GM12878 (cell line): ENCODE results near the gene PIP4K2B. TPM values are rescaled to one million over a fixed set of nuclear protein-coding genes. Genes with fewer than 3 reads are reported as not detected.

Experiments used
- ASH2L ChIP-seq: fragments of 300-600, 200-600 bp; sonication (generic); IDR thresholded peaks from 2 replicates; pipeline ENCODE4 v1.6.1; 2017; ENCODE audit warnings: low read depth, mild to moderate bottlenecking, borderline replicate concordance
- BMI1 ChIP-seq: fragments of 450-650 bp; IDR thresholded peaks from 2 replicates; pipeline ENCODE4 v1.6.1; 2016; ENCODE audit warnings: mild to moderate bottlenecking, moderate library complexity, borderline replicate concordance
- CBFB ChIP-seq: IDR thresholded peaks from 2 replicates; pipeline ENCODE4 v1.6.1; 2016; ENCODE audit warnings: antibody characterized with exemption, low read depth
- CEBPB ChIP-seq, 2 experiments: fragments of 150-350 bp in 1 of 2; IDR thresholded peaks; 2 replicates each; pipeline ENCODE4 v1.6.1; 2012 to 2014; ENCODE audit warnings: low read depth in 2 of 2, low read length in 2 of 2, borderline replicate concordance in 1 of 2, inconsistent platforms in 1 of 2
- CHD2 ChIP-seq: IDR thresholded peaks from 2 replicates; pipeline ENCODE4 v1.6.1; 2011; ENCODE audit warnings: low read depth, low read length, improper control_type of control experiment, borderline replicate concordance
- CUX1 ChIP-seq: IDR thresholded peaks from 2 replicates; pipeline ENCODE4 v1.6.1; 2012; ENCODE audit warnings: improper control_type of control experiment, low read depth, low read length; ENCODE audit not compliant: insufficient replicate concordance
- ELK1 ChIP-seq: IDR thresholded peaks from 2 replicates; pipeline ENCODE4 v1.6.1; 2012; ENCODE audit warnings: low read depth, low read length, improper control_type of control experiment
- ESRRA ChIP-seq: IDR thresholded peaks from 2 replicates; pipeline ENCODE4 v1.6.1; 2012; ENCODE audit warnings: mild to moderate bottlenecking, low read length, improper control_type of control experiment
- FOXK2 ChIP-seq: fragments of 450-650 bp; IDR thresholded peaks from 2 replicates; pipeline ENCODE4 v1.6.1; 2017; ENCODE audit warnings: mild to moderate bottlenecking, moderate library complexity
- HDAC2 ChIP-seq: fragments of 200-600 bp; sonication (generic); IDR thresholded peaks from 2 replicates; pipeline ENCODE4 v1.6.1; 2017
- IKZF1 ChIP-seq: fragments of 450-650 bp; conservative IDR thresholded peaks from 2 replicates; pipeline ENCODE4 v1.6.1; 2017; ENCODE audit warnings: antibody characterized with exemption, mild to moderate bottlenecking
- JUND ChIP-seq: IDR thresholded peaks from 2 replicates; pipeline ENCODE4 v1.6.1; 2012; ENCODE audit warnings: low read depth, mild to moderate bottlenecking, low read length, improper control_type of control experiment, moderate library complexity
- NKRF ChIP-seq: fragments of 450-650 bp; conservative IDR thresholded peaks from 2 replicates; pipeline ENCODE4 v1.6.1; 2017; ENCODE audit warnings: mild to moderate bottlenecking, moderate library complexity
- NR2C1 ChIP-seq: fragments of 450-650 bp; IDR thresholded peaks from 2 replicates; pipeline ENCODE4 v1.6.1; 2017; ENCODE audit warnings: antibody characterized with exemption, mild to moderate bottlenecking, moderate library complexity
- PAX5 ChIP-seq: IDR thresholded peaks from 2 replicates; pipeline ENCODE4 v1.6.1; 2011; ENCODE audit warnings: low read depth, low read length, borderline replicate concordance
- PML ChIP-seq: IDR thresholded peaks from 2 replicates; pipeline ENCODE4 v1.6.1; 2012; ENCODE audit warnings: low read length, inconsistent platforms
- POLR2AphosphoS5 ChIP-seq: IDR thresholded peaks from 2 replicates; pipeline ENCODE4 v1.6.1; 2011; ENCODE audit warnings: mild to moderate bottlenecking, low read length, inconsistent platforms
- RCOR1 ChIP-seq: conservative IDR thresholded peaks from 2 replicates; pipeline ENCODE4 v1.6.1; 2012; ENCODE audit warnings: low read depth, low read length, improper control_type of control experiment
- SIN3A ChIP-seq: IDR thresholded peaks from 2 replicates; pipeline ENCODE4 v1.6.1; 2012; ENCODE audit warnings: low read depth, low read length, improper control_type of control experiment
- SREBF1 ChIP-seq: IDR thresholded peaks from 2 replicates; pipeline ENCODE4 v1.6.1; 2012; ENCODE audit warnings: mild to moderate bottlenecking, low read length
- STAT3 ChIP-seq: IDR thresholded peaks from 2 replicates; pipeline ENCODE4 v1.6.1; 2011; ENCODE audit warnings: low read depth, low read length, improper control_type of control experiment
- TAF1 ChIP-seq: IDR thresholded peaks from 2 replicates; pipeline ENCODE4 v1.6.1; 2011; ENCODE audit warnings: mild to moderate bottlenecking, low read depth, low read length, borderline replicate concordance
- TARDBP ChIP-seq: IDR thresholded peaks from 2 replicates; pipeline ENCODE4 v1.6.1; 2016; ENCODE audit warnings: borderline replicate concordance
- TBL1XR1 ChIP-seq: IDR thresholded peaks from 2 replicates; pipeline ENCODE4 v1.6.1; 2012; ENCODE audit warnings: low read depth, low read length, improper control_type of control experiment
- TCF7 ChIP-seq: IDR thresholded peaks from 2 replicates; pipeline ENCODE4 v1.6.1; 2014; ENCODE audit warnings: antibody characterized with exemption, borderline replicate concordance
- ZNF217 ChIP-seq: fragments of 450-650 bp; IDR thresholded peaks from 2 replicates; pipeline ENCODE4 v1.6.1; 2017; ENCODE audit warnings: antibody characterized with exemption, mild to moderate bottlenecking
- polyA plus RNA-seq, 11 experiments: library from polyadenylated mRNA; depleted of rRNA in 4 of 11; unstranded in 6 of 11; stranded (reverse) in 5 of 11; fragments of >200 nt; fragmentation: Nextera tagmentation in 4 of 11; fragmentation: Illumina TruSeq in 1 of 11; extraction: Ambion mirVana in 4 of 11; extraction: Trizol in 1 of 11; gene quantifications; 1 replicate in 1 of 11; 2 replicates in 10 of 11; pipeline versions ENCODE4 v1.2.1 to v1.2.3, GENCODE V29; 2011 to 2016; ENCODE audit warnings: inconsistent platforms in 2 of 11, missing spikeins in 2 of 11, low read depth in 1 of 11
- total RNA-seq, 4 experiments: library from RNA; depleted of rRNA in 3 of 4; stranded (reverse); fragments of >200 nt in 3 of 4; fragmentation: Illumina TruSeq in 1 of 4; extraction: Trizol in 1 of 4; gene quantifications; 2 replicates each; pipeline versions ENCODE4 v1.2.1 to v1.2.3, GENCODE V29; 2013 to 2021

The PIP4K2B gene
- total and polyA plus RNA-seq, 10 of the 15 experiments (the other 5 are each of a cell fraction or from before 2014, with no cell fraction given), result 3.8 to 30.3 (median 18.2) TPM

- TF ChIP-seq CUX1 (no peak), ELK1 (no peak), TBL1XR1 (peak; percentile 85; the same call in 1 of the 2 replicates), FOXK2 (no peak), RCOR1 (no peak), TARDBP (peak; percentile 99), STAT3 (no peak), POLR2AphosphoS5 (peak; percentile 2; the same call in 1 of the 2 replicates), SREBF1 (no peak), PML (peak; percentile 49; the same call in 1 of the 2 replicates), TAF1 (no peak), CBFB (no peak), NR2C1 (no peak), SIN3A (no peak), ASH2L (0 out of 2 replicates have a peak, but pooled peaks have one; percentile 58), HDAC2 (no peak), ZNF217 (peak; percentile 70; the same call in 1 of the 2 replicates), CEBPB (IDR thresholded peaks at IDR 0.05; ENCODE audit: borderline replicate concordance in 1 of 2, low read depth in 2 of 2, low read length in 2 of 2) (peak in 1 of 2 experiments; percentile 65; a peak in 1 of 4 replicates), CHD2 (no peak), BMI1 (no peak), IKZF1 (no peak; the same call in none of the 2 replicates), JUND (no peak), PAX5 (no peak), ESRRA (no peak), NKRF (peak; percentile 77; the same call in 1 of the 2 replicates), TCF7 (no peak)
These were observed 47.5 kb downstream of the PIP4K2B start (continued) for GRCh38 chr17:38751808-38752307.
